HG03175 (cell line): Measurements from ENCODE around the gene PNLIPRP3.

Source experiments
- ATAC-seq: cut with Tn5 transposase; IDR thresholded peaks from one replicate; pipeline ENCODE4 v1.9.1; 2021; ENCODE audit warnings: mild to moderate bottlenecking, moderate library complexity; ENCODE audit not compliant: unreplicated experiment

PNLIPRP3 gene

DNA sequence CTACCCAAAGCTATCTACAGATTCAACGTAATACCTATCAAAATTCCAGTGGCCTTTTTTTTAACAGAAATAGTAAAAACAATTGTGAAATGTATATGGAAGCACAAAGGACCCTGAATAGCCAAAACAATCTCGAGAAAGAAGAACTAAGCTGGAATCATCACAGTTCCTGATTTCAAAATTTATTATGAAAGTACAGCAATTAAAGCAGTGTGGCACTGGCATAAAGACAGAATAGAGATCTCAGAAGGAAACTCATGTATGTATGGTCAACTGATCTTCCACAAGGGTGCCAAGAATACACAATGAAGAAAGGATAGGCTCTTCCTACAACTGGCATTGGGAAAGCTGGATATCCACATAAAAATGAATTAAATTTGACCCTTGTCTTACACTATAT, 23.2 kb downstream of the PNLIPRP3 start:
- ATAC-seq, result no peak

DNA sequence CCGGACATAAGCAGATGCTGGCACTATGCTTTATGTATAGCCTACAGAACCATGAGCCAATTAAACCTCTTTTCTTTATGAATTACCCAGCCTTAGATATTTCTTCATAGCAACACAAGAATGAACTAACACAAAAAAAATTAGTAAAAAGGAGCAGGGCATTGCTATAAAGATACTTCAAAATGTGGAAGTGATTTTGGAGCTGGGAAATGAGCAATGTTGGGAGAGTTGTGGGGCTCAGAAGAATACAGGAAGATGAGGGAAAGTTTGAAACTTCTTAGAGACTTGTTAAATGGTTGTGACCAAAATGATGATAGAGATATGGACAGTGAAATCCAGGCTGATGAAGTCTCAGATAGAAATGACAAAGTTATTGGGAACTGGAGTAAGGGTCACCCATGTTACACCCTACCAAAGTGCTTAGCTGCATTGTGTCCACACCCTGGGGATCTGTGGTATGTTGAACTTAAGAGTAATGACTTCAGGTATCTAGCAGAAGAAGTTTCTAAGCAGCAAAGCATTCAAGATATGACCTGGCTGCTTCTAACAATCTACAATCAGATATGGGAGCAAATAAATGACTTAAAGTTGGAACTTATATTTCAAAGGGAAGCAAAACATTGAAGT, 24.2 kb downstream of the PNLIPRP3 start:
- no peak for ATAC-seq

DNA sequence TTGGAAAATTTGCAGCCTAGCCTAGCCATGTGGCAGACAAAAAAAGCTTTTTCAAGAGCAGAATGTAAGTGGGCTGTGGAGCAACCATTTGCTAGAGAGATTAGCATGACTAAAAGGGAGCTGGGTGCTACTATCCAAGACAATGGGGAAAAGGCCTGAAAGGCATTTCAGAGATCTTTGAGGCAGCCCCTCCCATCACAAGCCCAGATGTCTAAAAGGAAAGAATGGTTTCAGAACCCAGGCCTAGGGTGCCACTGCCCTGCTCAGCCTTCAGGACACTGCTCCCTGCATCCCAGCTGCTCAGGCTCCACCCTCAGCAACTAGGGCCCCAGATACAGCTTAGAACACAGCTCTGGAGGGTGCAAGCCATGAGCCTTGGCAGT, 24.7 kb downstream of the PNLIPRP3 start:
- ATAC-seq, result no peak

DNA sequence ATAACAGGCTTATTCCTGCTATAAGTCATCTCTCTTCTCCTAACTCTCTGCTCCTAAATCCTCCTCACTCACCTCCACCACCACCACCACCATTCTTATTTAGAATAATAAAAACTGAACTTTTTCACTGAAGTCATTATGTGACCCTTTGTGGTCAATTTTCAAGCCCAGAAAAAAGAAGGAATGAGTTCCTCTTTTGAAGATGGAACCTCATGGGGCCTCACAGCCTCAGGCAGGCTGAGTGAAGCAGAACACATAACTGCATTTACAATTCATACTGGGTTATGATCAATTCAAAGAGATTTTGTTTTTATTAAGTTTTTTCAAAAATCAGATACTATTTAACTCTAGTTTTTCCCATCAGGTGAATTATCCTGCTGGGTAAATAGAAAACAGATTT, 29.8 kb downstream of the PNLIPRP3 start:
- no peak for ATAC-seq

DNA sequence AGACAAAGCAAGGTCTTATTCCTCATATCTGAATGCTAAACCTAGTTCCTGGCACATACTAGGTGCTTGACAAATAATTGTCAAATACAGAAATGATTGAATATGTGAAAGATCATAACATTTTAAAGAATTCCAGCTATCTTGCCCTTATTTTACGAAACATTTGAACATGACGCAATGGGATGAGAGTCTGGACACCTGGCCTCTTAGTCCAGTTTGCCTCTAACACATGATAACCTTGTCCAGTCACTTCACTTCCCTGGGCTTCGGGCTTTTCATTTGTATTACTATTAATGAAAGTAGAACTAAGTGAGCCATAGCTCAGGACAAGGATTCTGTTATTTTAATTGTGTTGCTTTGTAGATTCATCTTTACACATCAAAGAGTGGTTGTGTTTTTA, 32.6 kb downstream of the PNLIPRP3 start:
- no peak for ATAC-seq

DNA sequence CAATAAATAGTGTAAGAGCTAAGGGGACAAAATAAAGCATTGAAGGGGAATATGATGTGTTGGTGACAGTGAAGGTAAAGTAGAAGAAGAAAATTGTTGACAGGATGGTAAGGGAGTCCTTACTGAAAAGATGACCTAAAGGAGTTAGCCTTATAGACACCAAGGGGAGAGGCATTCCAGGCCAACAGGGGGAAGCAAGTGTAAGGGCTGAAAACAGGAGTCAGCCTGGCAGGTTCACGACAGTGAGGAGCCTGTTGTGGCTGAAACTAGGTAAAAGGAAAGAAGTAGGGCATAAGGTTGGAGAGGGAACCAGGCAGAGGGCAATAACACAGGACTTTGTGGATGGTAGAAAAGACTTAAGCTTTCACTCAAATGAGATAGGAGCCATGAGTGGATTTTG, 34.0 kb downstream of the PNLIPRP3 start:
- ATAC-seq, result no peak

DNA sequence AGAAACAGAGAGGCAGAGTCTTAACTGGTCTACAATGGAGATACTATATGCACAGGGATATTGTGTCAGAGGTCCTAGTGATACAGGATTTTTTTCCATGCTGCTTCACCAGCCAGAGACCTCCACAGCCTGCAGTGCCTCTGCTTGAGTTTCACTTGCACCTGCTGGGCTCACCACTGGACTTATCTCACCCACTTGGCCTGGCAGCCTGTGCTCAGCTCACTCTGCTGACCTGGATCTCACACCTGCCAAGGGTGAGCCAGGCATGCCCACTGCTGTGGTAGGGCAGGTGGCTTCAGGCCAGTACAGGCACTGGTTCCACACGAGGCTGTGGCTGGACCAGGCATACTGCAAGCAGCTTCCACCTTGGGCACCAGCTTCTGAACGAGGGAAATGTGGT, 36.6 kb downstream of the PNLIPRP3 start:
- no peak for ATAC-seq

DNA sequence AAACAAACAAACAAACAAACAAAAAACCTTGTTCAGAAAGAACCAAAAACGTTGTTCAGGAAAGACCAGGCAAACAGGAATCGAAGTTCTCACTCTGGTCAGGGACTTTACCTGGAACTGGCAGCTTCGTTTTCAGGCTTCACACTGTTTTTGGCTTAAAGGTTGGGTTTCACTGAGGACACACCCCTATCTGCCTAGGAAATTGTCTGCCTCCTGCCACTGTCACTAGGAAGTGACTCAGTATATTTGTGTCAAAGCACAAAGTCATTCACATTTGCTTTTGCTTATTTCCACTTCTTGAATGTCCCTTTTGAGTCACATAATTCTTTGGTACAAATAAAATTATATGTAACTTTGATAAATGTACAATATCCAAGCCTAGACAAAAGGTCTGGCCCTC, 37.9 kb downstream of the PNLIPRP3 start:
- no peak for ATAC-seq

DNA sequence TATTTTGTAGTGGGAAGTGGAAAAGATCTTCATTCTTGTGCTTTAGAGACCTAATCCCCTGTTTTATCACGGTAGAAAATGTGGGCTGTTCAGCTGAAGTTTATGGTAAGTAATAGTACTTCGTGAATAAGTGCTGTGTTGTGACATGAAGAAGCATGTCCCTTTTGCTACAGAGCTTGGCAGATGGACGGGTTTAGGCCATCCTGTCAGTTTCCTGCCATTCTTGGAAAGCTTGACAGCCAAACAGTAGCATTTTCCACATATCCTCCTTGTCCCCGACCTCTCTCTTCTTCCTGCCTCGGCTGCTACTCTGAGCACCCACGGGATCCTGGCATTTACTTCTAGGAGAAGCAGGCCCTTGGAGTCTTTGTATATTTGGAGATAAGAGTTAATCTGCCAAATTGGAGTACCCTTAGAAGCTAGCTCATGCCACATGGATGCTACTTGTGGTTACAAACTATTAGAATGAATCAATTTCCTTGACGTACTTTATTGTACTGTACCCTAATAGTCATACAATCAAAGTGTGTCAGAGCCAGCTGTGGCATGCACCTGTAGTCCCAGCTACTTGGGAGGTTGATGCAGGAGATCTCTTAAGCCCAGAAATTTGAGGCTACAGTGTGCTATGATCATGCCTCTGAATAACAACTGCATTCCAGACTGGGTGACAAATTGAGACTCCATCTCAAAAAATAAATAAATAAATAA, 39.2 kb downstream of the PNLIPRP3 start:
- ATAC-seq, result no peak

DNA sequence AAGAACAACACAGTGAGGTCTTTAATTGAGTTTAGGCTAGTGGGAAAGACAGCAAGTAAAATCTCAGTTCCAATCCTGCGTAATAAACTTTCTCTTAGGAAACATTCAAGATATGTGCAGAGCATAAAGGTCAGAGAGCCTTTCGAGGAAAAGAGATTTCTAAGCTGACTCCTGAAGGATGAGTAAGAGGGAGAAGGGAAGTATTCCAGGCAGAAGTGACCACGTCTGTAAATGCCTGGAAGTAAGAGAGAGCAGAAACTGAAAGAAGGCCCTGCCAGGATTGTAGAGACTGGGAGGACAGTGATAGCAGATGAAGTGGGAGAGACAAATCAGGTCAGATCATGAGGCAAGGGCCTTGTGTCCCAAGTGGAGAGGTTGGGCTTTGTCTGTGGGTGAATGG, 41.8 kb downstream of the PNLIPRP3 start:
- no peak for ATAC-seq

DNA sequence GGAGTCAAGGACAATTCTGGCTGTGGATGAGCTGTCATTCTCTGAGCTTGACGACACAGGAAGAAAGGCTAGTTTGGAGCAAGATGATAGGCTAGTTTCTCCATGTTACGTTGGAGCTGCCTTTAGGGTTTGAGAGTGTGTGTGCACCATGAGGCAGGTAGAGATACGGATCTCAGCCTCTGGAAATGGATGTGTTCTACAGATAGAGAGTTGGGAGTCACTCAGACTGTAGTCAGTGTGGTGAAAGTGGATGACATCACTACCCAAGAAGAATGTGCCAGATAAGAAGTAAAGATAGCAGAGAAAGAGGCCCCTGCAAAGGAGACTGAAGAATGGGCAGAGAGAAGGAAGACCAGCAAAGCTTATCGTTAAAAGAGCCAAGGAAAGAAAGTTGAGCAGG, 42.4 kb downstream of the PNLIPRP3 start:
- no peak for ATAC-seq

DNA sequence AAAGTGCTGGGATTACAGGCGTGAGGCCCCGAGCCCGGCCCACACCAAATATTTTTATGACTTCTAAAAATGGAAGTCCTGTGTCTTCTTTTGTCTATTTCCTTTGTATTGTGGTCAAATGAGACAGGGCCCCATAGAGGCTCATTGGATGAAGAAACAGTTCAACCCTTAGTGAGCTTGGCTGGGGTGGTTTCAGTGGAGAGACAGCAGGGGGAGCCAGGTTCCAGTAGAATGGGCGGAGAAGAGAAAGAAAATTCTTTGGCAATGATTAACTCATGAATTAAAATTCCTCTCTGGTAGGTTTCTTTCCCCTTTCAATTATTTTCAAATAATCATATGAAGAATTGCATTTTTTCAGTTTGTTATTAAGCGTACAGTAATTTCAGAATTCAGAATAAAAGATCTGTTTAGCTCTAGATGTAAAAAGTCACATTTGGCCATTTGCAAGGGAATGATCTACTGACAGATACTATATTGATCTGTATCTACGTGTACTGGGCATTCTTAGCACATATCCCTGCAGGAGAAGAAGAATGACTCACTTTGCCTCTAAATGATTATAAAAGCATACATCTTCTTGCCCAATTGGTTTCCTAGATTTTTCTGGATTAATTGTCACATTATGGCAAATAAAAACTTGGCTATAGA, 43.2 kb downstream of the PNLIPRP3 start:
- no peak for ATAC-seq

DNA sequence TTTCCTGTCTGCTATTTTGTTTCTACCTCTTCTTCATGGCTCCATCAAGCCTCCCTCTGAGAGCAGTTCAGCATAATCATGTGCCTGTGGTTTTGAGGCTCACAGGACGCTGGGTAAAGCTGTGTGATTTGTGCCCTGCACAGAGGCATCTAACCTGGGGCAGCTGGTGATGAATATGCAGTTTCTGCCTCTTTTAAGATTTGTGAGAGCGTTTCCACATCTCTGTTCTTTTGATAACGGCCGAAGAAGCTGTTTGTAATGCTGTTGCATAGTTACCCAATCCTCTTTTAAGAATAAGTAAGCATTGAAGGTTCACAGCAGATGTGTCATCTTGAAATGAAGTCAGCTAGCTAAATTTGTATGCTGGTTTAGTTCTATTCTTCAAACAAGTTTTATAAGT, 45.2 kb downstream of the PNLIPRP3 start:
- no peak for ATAC-seq

DNA sequence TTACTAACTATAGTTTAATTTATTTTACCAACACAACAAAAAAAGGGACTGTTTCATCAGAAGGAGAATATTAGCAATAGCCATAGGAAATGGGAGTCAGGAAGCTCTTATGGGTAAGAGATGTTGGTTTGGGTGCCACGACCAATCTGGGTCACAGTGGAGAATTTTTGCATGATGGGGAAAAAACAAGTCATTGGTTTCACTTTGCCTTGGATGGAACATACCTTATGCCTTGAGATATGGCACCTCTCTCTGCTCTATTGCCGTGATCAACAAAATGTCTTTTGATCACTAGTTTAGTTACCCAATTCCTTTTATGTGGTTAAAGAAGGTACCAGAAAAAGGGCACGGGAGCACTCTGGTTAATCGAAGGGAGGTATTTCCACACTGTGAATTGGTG, 48.2 kb downstream of the PNLIPRP3 start:
- no peak for ATAC-seq

DNA sequence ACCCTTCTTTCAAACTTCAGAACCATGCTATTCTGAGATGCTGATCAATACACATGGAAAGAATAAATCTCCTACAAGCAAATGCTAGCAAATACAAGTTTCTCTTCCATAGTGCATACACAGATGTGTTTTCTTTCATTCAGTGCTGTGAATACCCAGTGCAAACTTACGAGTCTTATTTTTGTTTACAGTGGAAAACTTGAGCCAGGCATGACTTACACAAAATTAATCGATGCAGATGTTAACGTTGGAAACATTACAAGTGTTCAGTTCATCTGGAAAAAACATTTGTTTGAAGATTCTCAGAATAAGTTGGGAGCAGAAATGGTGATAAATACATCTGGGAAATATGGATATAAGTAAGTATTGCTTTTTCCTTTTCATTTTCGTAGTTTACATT, 48.8 kb downstream of the PNLIPRP3 start:
- no peak for ATAC-seq

DNA sequence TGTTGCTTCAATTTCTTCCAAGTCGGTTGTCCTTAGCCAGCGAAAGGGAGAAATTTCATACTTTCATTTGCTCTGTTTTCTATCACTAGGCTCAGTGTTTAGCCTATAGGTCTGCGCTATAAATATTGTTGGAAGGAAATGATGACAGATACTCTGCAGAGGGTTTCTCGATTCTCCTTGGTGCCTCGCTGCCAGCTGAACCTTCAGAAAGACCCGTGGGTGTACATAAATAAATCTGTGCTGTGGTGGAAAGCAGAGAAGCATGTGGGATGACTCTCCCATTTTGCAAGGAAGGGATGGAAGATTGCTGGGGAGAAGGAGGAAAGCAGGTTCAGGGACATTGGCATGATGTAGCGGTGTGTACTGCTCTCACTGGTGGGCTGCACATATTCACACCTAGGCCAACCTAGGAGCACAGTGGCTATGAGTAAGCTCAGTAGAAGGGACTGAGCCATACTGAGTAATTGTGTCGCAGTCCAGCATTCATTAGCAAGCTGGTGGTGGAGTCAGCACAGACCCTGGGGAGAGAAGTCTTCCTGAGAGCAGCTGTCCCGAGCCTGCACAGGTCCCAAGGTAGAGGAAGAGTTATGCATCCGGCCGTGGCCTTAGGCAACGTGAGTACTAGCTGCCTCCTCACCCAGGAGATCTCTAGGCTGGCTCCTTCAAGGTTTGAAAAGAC, 50.5 kb downstream of the PNLIPRP3 start:
- no peak for ATAC-seq

DNA sequence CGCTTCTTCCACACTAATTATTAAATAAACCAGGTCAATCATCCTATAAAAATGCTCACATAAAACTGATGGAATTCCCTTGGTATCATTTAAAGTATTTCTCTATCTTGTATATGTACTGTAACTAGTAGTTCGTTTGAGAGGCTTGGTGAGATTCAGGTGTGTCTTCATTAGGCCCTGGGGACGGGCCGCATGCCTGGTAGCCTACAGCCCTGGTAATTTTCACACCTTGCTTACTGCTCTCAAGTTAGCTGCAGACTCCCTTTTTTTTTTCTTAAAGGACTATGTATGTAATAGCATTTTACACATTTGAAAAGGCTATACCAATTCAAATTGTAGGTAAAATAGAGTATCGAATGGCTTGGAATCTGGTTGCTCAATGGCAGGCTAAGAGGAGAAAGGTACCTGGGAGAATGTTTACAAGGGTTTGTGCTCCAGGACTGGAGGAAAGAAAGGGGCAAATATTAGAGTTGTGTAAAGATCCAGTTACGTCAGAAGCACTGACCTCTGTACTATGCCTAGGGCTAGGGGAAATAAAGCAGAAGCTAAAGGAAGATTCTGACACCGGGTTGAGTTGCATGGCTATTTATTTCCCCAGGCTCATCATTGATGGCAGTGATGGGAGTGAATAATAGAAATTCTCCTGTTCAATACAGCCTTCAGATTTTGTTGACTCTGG, 59.3 kb downstream of the PNLIPRP3 start:
- no peak for ATAC-seq

DNA sequence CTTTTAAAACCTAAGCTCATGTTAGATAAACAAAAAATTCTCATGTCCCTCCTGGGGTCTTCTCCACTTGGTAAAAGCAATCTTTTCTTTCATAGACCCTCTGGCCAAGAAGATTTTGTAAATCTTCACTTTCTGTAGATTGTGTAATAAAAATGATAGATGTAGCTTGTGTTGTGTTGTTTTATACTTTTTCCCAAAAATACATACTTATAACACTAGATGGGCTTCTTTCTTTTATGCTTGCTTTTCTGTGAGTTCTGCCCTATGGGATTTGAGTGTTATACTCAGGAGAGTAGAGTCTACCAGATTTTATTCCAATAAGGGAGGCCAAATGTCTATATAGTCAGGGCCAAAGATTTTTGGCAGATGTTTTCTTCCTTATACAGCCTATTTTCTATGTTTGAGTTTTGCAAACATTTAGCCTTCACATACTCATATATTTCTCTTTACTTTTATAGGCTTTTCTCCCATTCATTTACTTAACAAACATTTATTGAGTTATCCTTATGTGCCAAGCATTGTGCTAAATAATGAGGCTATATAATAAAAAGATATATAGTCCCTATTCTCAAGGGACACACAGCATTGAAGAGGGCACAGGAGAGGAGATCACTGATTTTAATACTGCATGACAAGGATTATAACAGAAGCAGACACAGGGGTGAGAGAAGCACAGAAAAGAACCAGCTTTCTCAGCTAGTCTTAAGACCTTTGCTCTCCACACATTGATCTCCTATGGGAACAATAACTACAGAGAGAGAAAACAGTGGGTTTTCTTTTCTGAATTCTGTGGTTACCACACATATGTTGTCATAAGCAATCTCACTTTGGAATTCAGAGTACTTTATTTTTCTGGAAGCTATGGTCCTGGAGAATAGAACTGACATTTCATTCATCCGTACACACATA, 60.1 kb downstream of the PNLIPRP3 start:
- no peak for ATAC-seq

DNA sequence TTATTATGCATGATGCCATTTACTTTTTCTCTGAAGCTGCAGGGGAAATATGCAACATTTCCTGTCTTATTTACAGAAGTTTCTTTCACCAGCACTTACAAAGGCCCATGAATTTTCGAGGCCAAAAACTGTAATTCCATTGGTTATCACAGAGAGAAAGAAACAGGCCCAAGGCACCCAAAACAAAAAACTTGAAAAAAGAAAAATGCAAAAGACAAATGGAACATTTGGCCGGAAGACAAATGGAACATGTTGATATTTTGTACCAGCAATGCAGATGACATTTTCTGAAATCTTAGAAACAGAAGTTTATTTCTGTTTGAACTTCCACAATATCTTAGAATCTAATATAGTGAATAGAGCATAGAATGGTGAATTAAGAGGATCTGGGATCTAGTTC, 61.8 kb downstream of the PNLIPRP3 start:
- no peak for ATAC-seq

DNA sequence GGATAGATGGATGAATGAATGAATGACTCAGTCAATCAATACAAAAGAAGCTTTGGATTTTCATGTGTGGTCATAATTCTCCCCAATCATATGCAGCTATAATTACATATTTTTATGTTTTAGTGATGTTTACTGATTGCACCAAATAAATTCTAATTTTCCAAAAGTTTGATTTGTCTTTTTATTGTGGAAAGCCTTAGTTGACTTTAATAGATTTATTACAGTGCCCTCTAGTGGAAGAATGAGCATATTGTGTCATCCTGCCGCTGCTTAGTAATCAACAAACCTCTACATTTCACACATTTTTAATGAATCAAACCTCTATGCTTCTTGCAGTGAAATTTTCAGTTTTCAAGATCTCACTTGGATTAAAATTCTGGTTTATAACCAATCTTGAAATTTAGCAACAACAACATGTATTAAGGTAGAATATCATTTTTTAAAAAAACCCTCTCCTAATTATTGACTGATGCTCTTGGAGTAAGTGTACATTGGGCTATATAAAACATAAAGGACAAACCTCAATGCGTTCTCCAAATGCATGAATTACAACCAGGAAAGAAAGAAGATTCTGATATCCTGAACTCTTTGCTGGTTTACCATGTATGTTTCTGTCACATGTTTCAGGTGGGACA, 62.5 kb downstream of the PNLIPRP3 start:
- peak; percentile 69 for ATAC-seq
